Sigmoid colon (tissue), 4 donors: ENCODE results near the gene SNTB2.

Experiments used
- EP300 ChIP-seq, 4 donors: sonication (generic); formaldehyde crosslinking; IDR thresholded peaks; one replicate each; pipeline ENCODE4 v1.6.1; 2017; ENCODE audit warnings: antibody characterized with exemption in 4 of 4
- POLR2A ChIP-seq, 2 donors: fragments of 450-650 bp; IDR thresholded peaks; one replicate each; pipeline ENCODE4 v1.6.1; 2016; ENCODE audit warnings: antibody characterized with exemption in 2 of 2, mild to moderate bottlenecking in 2 of 2, moderate library complexity in 2 of 2
- POLR2AphosphoS5 ChIP-seq, 4 donors: sonication (generic); formaldehyde crosslinking; IDR thresholded peaks; one replicate each; pipeline ENCODE4 v1.6.1; 2017; ENCODE audit warnings: antibody characterized with exemption in 4 of 4
- TF ChIP-seq, protein P1 (sequence below), 4 experiments: fragments of 450-650 bp in 3 of 4; fragments of 200-600 bp in 1 of 4; IDR thresholded peaks; one replicate each; pipeline ENCODE4 v1.5.1; 2016 to 2019; ENCODE audit warnings: antibody characterized with exemption in 4 of 4, mild to moderate bottlenecking in 3 of 4, moderate library complexity in 2 of 4

DNA sequence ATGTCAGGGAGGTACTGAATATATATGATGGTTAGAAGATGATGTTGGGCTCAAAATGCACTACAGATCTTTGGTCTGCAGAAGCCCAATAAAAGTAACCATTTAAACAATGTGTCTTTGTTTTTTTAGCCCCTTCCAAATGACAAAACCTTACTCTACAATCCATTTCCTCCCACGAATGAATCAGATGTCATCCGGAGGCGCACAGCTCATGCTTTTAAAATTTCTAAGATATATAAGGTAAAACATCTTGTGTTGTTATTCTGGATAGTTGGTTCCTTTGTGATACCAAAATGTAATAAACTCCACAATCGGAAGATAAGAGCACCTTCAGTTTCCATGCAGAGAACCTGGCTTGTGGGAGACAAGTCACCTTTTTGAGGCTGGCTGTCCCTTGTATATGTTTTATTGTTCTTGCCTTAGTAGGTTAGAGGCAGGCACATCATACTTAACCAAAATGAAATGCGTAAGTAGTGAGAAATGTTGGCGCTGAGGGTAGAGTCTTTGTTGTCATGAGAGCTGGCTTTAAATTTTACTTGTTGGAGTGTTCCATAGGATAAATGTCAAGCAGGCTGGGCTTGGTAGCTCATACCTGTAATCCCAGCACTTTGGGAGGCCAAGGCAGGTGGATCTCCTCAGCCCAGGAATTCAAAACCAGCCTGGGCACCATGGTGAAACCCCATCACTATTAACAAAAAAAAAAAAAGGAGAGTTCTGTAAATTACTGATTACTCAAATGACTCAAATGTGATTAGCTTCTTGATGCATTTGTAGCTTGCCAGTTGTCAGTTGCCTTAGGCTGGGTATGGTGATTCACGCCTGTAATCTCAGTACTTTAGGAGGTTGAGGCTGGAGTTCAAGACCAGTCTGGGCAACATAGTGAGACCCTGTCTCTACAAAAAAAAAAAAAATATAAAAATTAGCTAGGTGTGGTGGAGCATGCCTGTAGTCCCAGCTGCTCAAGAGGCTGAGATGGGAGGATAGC is 19.7 kb upstream of the SNTB2 start:
- no peak for TF ChIP-seq POLR2A (IDR thresholded peaks at IDR 0.05)
- TF ChIP-seq, protein P1, sequence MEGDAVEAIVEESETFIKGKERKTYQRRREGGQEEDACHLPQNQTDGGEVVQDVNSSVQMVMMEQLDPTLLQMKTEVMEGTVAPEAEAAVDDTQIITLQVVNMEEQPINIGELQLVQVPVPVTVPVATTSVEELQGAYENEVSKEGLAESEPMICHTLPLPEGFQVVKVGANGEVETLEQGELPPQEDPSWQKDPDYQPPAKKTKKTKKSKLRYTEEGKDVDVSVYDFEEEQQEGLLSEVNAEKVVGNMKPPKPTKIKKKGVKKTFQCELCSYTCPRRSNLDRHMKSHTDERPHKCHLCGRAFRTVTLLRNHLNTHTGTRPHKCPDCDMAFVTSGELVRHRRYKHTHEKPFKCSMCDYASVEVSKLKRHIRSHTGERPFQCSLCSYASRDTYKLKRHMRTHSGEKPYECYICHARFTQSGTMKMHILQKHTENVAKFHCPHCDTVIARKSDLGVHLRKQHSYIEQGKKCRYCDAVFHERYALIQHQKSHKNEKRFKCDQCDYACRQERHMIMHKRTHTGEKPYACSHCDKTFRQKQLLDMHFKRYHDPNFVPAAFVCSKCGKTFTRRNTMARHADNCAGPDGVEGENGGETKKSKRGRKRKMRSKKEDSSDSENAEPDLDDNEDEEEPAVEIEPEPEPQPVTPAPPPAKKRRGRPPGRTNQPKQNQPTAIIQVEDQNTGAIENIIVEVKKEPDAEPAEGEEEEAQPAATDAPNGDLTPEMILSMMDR (IDR thresholded peaks at IDR 0.05) = no peak
- no peak for TF ChIP-seq POLR2AphosphoS5 (IDR thresholded peaks at IDR 0.05)
- no peak for TF ChIP-seq EP300 (IDR thresholded peaks at IDR 0.05)
